ENCODE data around the gene GOLPH3L.

GRCh38 chr1:150662811-150663210 is 34.1 kb downstream of the GOLPH3L start:
- no peak for TF ChIP-seq POLR2A (IDR thresholded peaks at IDR 0.05)
- TF ChIP-seq POLR2AphosphoS5 (IDR thresholded peaks at IDR 0.05): no peak
- TF ChIP-seq CTCF (IDR thresholded peaks at IDR 0.05): no peak
- TF ChIP-seq EP300 (IDR thresholded peaks at IDR 0.05): no peak

Data from sigmoid colon (tissue), 4 donors.